ENCODE results near the gene CBX2.
"Not testable (repeated sequence)": the region's sequence is repeated elsewhere in the genome, so short reads cannot be mapped to it uniquely, and the experiment has no call there.

CBX2 gene

GRCh38 chr17:79772726-79773125 lies 5.2 kb upstream of the CBX2 start:
- not testable (repeated sequence) for DNase-seq

DNA sequence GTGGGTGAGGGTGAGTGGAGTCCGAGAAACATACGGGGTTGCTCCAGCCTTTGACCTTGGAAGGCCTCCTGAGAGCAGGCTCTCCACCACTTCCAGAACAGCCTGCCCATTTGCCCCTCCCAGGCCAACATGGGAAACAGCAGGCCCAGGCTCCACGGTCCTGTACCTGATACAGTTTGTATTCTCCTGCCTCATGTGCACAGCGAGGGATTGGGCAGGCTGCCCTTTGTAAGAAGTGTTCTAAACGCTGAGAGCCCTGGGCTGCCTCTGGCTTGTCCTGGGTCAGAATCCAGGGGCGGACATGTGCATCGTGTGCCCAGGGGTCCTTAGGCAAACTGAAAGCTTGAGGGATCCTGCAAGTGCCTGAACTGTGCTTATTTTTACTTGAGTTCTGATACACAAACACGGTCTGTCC lies 3.4 kb upstream of the CBX2 start:
- no peak for DNase-seq

DNA sequence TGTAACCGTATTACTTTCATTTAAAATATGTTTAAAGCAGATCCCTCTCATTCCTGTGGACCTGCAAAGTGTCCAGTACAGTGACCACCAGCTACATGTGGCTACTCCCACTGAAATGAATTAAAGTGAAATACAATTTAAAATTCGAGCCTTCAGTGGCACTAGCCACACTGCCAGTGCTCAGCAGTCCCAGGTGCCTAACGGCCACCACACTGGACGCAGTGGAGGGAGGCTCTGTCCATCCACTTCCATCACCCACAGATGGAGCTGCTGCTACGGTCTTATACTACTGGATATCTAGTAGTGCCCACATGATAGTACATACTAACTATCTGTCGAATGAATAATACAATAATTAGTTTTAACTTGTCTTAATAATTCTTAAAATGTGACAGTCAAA lies 2.3 kb upstream of the CBX2 start:
- no peak for DNase-seq

- DNase-seq: no peak
Measured at GRCh38 chr17:79776376-79777119, 1.4 kb upstream of the CBX2 start.

GRCh38 chr17:79777120-79777893 lies 641 bp upstream of the CBX2 start:
- DNase-seq: no peak

GRCh38 chr17:79778504-79779083 lies 646 bp downstream of the CBX2 start:
- no peak for DNase-seq

GRCh38 chr17:79779084-79779529 lies 1.2 kb downstream of the CBX2 start:
- DNase-seq: no peak

- DNase-seq: no peak
Measured at GRCh38 chr17:79779661-79780365, 1.9 kb downstream of the CBX2 start.

DNA sequence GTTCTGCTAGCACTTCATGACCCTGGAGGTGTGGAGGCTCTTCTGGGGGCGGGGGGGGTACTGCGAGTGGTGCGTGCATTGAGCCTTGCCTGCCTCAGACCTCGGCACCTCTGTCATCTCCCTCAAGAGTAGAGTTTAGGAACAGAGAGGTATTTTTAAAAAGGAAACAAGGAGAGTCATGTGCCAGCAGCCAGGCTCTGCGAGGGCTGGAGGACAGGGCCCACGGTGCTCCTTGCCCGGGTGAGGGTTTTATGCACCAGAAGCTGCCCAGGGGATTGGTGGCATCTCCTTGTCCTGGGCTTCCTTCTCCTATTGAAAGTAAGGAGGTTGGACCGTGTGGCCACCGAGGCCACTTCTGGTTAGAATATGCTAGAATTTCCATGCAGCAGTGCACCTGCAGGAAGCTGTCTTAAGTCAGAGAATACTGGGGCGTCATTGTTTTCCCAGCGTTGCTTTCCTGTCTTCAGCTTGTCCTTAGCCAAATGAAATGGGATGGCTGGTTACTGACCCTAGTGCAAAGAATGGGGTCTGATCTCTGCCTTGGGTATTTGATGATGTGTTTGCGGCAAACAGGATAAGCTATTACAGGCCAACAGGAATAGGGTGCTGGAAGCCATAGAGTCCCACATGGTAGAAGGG lies 3.2 kb downstream of the CBX2 start:
- no peak for DNase-seq

DNA sequence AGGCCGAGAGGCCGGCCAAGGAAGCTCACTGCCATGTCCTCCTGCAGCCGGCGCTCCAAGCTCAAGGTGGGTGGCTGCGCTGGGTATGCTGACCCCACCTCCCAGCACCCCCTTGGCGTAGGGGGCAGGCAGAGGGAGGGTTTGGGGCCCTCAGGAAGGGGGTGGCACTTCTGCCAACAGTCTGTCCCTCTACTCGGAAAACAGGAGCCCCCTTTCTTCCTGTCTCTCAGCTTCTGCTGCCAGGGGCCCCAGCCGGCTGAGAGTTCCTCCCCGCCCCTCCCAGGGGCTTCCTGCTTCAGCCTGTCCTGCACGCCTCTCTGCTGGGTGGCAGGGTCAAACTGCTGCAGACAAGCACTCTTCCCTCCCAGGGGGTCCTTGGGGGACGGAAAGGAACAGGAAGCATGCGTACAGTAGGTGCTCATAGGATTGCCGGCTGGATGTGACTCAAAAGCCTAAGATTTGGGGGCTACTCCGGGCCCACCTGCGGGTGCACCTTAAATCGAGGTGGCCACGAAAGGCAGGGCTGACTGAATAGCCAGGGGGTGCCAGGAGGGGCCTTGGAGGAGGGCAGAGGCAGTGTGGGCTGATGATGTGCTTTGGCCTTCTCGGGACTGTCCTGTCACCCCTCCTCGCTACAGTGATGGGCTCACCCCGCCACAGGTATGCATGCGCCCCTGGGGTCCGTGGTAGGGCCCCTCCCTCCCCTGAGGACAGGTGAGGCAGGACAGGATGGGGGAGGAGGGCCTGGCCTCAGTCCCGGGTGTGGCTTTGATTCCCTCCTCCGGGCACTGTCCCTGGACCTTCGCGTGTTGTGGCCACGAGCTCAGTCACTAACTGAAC lies 4.0 kb downstream of the CBX2 start:
- DNase-seq: no peak

DNA sequence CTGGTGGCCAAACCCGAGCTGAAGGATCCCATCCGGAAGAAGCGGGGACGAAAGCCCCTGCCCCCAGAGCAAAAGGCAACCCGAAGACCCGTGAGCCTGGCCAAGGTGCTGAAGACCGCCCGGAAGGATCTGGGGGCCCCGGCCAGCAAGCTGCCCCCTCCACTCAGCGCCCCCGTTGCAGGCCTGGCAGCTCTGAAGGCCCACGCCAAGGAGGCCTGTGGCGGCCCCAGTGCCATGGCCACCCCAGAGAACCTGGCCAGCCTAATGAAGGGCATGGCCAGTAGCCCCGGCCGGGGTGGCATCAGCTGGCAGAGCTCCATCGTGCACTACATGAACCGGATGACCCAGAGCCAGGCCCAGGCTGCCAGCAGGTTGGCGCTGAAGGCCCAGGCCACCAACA lies 5.9 kb downstream of the CBX2 start:
- DNase-seq: no peak

DNA sequence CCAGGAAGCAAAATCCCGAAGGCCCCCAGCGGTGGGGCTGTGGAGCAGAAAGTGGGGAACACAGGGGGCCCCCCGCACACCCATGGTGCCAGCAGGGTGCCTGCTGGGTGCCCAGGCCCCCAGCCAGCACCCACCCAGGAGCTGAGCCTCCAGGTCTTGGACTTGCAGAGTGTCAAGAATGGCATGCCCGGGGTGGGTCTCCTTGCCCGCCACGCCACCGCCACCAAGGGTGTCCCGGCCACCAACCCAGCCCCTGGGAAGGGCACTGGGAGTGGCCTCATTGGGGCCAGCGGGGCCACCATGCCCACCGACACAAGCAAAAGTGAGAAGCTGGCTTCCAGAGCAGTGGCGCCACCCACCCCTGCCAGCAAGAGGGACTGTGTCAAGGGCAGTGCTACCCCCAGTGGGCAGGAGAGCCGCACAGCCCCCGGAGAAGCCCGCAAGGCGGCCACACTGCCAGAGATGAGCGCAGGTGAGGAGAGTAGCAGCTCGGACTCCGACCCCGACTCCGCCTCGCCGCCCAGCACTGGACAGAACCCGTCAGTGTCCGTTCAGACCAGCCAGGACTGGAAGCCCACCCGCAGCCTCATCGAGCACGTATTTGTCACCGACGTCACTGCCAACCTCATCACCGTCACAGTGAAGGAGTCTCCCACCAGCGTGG lies 6.5 kb downstream of the CBX2 start:
- no peak for DNase-seq

DNA sequence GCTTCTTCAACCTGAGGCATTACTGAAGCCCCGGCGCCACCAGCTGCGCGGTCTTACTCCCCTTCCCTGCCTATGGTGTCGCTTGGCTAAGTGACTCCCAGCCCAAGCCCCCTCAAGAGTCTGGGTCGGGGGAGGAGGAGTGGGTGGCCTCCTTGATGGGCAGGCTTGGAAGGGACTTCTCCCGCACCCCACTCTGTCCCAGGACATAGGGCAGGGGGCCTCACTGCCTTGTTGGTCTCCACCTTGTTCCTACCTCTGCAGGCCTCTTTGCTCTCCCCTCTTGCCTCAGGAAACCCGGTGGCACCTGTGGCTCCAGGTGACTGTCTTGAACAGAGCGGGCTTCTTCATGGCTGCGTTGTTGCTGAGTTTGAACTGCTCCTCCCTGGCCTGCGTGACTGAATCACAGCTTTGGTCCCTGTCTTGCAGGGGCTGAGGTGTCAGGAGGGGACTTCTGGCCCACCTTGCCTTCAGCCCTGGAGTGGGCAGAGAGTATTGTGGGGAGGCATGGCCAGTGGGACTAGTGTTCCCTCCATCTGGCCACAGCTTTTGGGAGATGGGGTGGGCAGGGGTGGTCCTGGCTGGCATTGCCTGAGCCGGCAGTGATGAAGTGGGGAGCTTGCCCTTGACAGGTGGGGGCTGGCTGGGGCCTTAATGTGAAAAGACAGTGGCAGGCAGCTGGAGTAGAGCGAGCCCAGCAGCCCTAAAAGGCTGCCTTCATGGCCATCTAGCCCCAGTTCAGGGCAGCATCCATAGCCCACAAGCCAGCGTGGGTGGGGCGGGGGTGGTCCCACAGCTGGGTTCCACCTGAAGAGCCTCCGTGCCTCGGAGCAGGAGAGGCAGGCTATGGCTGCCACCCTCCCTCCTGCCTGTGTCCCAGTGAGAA lies 7.3 kb downstream of the CBX2 start:
- no peak for DNase-seq

DNA sequence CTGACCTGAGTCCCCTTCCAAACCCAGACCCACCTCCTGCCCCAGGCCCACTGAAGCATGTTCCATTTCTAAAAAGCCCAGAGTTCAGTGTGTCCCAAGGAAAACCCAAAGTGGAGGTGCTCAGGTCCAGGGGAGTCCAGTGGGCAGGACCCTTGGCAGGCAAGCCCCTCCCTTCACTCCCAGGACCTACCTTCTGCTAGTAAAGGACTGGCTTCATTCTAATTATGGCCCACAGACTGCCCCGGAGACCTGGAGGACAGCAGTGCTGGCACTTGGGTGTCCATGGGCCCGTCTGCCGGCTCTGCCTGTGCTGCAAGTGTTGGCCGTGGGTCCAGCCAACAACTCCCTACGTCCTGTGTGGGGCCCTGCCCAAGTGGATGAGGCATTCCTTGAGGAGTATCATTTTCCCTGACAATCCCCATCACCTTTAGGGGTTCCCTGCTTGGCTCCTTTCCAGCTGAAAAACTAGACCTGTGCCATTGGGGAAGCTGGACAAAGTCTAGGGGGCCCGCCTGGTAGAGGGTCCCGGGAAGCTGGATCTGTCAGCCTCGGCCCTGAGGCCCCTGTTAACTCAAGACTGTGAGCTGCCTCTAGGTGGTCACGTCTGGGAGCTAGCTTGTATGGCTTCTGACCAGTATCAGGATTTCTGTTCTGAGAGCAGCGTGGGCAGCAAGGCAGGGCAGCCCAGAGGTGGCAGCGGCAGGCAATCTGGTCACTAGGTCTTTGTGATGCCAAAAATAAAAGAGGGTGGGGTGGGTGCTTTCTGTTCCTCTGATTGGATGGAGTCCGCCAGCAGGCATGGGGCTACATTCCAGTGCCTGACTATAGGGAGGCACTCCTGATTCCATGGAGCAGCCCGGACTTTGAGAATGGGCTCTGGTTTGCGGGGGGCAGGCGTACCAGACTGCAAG lies 8.2 kb downstream of the CBX2 start:
- no peak for DNase-seq

DNA sequence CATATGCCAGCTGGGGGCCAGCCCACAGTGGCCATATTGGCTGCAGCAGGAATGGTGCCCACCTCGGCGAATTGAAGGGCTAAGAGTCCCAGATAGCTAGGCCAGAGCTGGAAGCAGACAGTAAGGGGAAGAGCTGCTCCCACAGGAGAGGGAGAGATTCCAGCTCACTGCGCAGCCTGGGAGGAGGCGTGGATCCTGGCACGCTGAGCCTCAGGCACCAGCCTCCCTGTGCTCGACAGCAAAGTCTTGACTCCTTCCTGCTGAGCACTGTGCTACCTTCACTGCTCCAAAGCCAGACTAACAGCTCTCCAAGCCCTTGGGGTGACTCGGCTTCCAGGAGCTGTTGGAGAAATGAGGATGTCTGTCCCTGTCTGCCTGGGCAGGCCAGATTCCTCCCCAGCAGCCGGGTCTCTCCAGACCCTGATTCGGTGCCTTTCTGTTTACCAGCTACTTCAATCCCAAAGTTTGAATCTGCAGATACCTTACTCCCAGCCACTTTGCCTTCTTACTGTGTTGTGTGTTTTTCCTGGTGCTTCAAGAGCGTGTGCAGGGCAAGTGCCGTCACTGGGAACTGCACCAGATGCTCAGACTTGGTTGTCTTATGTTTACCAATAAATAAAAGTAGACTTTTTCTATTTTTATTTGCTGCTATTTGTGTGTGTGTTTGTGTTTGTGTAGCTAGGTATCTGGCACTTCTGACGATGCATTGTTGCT lies 9.1 kb downstream of the CBX2 start:
- DNase-seq: no peak

- DNase-seq: no peak
Measured at GRCh38 chr17:79788455-79788854, 10.5 kb downstream of the CBX2 start.

DNA sequence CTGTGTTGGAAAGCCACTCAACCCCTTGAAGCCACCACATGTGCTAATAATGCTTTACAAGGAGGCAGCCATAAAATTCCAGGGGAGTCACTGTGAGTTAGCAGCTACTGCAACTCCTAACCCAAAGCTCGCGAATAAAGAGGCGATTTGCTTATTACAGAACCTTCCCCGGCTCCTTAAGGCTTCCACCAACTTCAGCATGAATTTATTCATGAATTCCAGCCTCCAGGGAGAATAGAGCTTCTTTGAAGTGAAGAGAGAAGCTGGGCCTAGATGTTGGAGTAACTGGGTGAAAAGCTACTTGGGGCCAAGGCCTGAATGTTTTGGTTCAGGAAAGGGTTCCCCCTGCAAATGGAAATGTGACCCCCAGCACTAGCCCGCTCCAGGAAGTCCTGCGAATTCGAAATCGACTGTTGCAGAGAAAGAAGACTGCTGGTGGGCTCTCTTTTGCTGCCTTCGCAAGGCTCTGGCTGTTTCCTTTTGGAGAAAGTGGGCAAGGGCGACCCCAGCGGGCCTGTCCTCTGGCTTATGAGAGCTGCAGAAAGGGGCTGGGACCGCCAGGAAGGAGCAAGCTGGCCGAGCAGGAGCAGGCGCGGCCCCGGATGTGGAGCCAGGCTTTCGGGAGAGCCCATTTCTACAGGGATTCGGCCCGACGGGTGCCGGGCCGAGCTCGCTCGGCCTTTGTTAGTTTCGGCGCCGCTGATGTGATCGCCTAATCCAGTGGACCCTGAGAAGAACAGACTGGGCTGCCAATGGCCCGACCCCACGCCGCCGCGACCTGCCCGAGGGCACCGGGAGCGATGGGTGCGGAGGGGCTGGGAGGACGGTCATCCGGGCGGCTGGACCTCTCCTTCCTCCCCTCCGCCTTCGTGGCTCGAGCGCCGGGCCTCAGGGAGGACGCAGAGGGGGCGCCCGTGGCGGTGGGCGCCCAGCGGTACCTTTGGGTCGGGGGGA lies 11.3 kb downstream of the CBX2 start:
- no peak for DNase-seq

Data from KG1 (cell line).